ENCODE data around the gene MAML3.

DNA sequence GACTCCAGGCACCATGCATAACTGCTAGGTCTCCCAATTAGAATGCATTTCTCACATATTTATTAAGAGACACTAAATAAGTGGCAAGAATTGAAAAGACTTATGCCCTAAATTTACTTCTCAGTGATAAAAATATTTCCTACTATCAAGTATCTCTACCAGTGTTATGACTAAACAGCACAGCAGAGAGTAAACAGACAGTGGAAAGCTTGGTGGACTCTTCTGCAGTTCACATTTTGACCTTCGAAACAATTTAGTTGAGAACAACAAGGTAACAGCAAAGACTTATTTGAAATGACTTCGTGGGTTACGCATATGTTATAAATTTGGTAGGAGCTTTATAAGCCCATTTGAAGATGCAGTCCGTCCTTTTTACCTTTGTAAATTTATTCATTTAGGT, 16.3 kb upstream of the MAML3 start:
- TF ChIP-seq, protein P1, sequence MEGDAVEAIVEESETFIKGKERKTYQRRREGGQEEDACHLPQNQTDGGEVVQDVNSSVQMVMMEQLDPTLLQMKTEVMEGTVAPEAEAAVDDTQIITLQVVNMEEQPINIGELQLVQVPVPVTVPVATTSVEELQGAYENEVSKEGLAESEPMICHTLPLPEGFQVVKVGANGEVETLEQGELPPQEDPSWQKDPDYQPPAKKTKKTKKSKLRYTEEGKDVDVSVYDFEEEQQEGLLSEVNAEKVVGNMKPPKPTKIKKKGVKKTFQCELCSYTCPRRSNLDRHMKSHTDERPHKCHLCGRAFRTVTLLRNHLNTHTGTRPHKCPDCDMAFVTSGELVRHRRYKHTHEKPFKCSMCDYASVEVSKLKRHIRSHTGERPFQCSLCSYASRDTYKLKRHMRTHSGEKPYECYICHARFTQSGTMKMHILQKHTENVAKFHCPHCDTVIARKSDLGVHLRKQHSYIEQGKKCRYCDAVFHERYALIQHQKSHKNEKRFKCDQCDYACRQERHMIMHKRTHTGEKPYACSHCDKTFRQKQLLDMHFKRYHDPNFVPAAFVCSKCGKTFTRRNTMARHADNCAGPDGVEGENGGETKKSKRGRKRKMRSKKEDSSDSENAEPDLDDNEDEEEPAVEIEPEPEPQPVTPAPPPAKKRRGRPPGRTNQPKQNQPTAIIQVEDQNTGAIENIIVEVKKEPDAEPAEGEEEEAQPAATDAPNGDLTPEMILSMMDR (IDR thresholded peaks at IDR 0.05), result no peak
- no peak for TF ChIP-seq POLR2A (IDR thresholded peaks at IDR 0.05)
